K562 (cell line): Measurements from ENCODE around the gene CST8. TPM values are rescaled to one million over a fixed set of nuclear protein-coding genes. Genes with fewer than 3 reads are reported as not detected.
"Not testable (repeated sequence)": the region's sequence is repeated elsewhere in the genome, so short reads cannot be mapped to it uniquely, and the experiment has no call there.

ENCODE experiments used
- ATAC-seq: fragments of 200-7000 bp; cut with Tn5 transposase; 3 replicates; pipeline ENCODE4 v1.9.1; 2020; ENCODE audit warnings: moderate library complexity
- BruUV-seq: library from RNA; stranded (reverse); fragments of 400-500 nt; replicated peaks from 2 replicates; lab custom pipeline; 2021; lab: Mats Ljungman, UMichigan
- CTCF ChIA-PET: fragments of 300-600 bp; formaldehyde crosslinking; extraction: SDS; loops from one replicate; lab custom pipeline; 2021; ENCODE audit warnings: low intra/inter-chr PET ratio; lab: Yijun Ruan, JAX
- POLR2A ChIA-PET: fragments of 300-600, 350-650 bp; sonication (Branson Sonifier 250); formaldehyde crosslinking; extraction: SDS; loops from one replicate; lab custom pipeline; 2021; ENCODE audit warnings: antibody characterized with exemption, inconsistent platforms; lab: Yijun Ruan, JAX
- DNase-seq, 4 experiments: peaks; one replicate each; pipeline versions ENCODE4 v3.0.0 to v3.0.0-alpha.2; 2011 to 2018; ENCODE audit warnings: low spot score in 3 of 4, mixed read lengths in 3 of 4; ENCODE audit errors: extremely low read depth in 1 of 4
- FAIRE-seq: peaks from 2 replicates; lab custom pipeline; 2011; peaks lifted over from hg19 to GRCh38; lab: Jason Lieb, UNC
- H2AFZ ChIP-seq: 2 replicates; pipeline ENCODE4 v1.6.0; 2011; ENCODE audit warnings: low read depth, low read length, control low read depth, inconsistent platforms
- H3K27ac ChIP-seq: fragments of 200-600 bp; 3 replicates; pipeline ENCODE4 v1.8.0; 2011; ENCODE audit warnings: low read depth, mild to moderate bottlenecking, control low read depth, inconsistent platforms, low read length, moderate library complexity, mixed read lengths; ENCODE audit errors: extremely low read depth
- H3K27me3 ChIP-seq, 2 experiments: fragments of 300-600 bp in 1 of 2; 2 replicates in 1 of 2; 3 replicates in 1 of 2; pipeline versions ENCODE4 v1.6.0 to v1.8.0; 2011; ENCODE audit warnings: inconsistent platforms in 2 of 2, low read length in 2 of 2, mild to moderate bottlenecking in 1 of 2, mixed read lengths in 1 of 2, moderate library complexity in 1 of 2; ENCODE audit not compliant: control insufficient read depth in 2 of 2, insufficient read depth in 2 of 2
- H3K36me3 ChIP-seq: fragments of 300-600 bp; 3 replicates; pipeline ENCODE4 v1.8.0; 2011; ENCODE audit warnings: mild to moderate bottlenecking, low read length, inconsistent platforms; ENCODE audit not compliant: control insufficient read depth, insufficient read depth
- H3K4me1 ChIP-seq, 2 experiments: fragments of 200-600 bp in 1 of 2; replicated peaks in 1 of 2; 2 replicates in 1 of 2; 3 replicates in 1 of 2; pipeline versions ENCODE4 v1.5.1 to v1.8.0; 2011; ENCODE audit warnings: inconsistent platforms in 2 of 2, low read length in 2 of 2, mild to moderate bottlenecking in 1 of 2, mixed read lengths in 1 of 2, moderate library complexity in 1 of 2; ENCODE audit not compliant: control insufficient read depth in 2 of 2, insufficient read depth in 2 of 2
- H3K4me2 ChIP-seq: 2 replicates; pipeline ENCODE4 v1.6.1; 2011; ENCODE audit warnings: low read length, control low read depth, inconsistent platforms, mixed read lengths; ENCODE audit not compliant: insufficient read depth
- H3K4me3 ChIP-seq: fragments of 200-600 bp; sonication (generic), shearing (Covaris generic); 2 replicates; pipeline ENCODE4 v1.5.1; 2016; ENCODE audit warnings: control low read depth, inconsistent platforms
- H3K79me2 ChIP-seq: fragments of 200-600 bp; 3 replicates; pipeline ENCODE4 v1.8.0; 2011; ENCODE audit warnings: low read length, inconsistent platforms; ENCODE audit not compliant: control insufficient read depth, insufficient read depth
- H3K9ac ChIP-seq, 2 experiments: 2 replicates each; pipeline versions ENCODE4 v1.6.0 to v1.6.1; 2011; ENCODE audit warnings: low read depth in 2 of 2, low read length in 2 of 2, control low read depth in 1 of 2, inconsistent platforms in 1 of 2, mild to moderate bottlenecking in 1 of 2, mixed read lengths in 1 of 2; ENCODE audit not compliant: insufficient read depth in 1 of 2
- H3K9me1 ChIP-seq: one replicate; pipeline ENCODE4 v1.6.0; 2011; ENCODE audit warnings: inconsistent platforms, mild to moderate bottlenecking, low read length, moderate library complexity; ENCODE audit not compliant: control insufficient read depth, insufficient read depth
- H3K9me3 ChIP-seq: replicated peaks from 2 replicates; pipeline ENCODE4 v1.5.1; 2011; ENCODE audit warnings: low read depth, low read length, inconsistent platforms; ENCODE audit not compliant: control insufficient read depth, insufficient read depth
- H4K20me1 ChIP-seq: replicated peaks from 2 replicates; pipeline ENCODE4 v1.6.1; 2011; ENCODE audit warnings: low read length, inconsistent platforms, mixed read lengths; ENCODE audit not compliant: control insufficient read depth, insufficient read depth
- ELF1 ChIP-seq: fragments of 200-800 bp; sonication (Bioruptor generic); IDR thresholded peaks from 2 replicates; pipeline ENCODE4 v1.6.1; 2016; ENCODE audit warnings: missing genetic modification characterization, missing compliant biosample characterization
- FOXA3 ChIP-seq, 2 experiments: fragments of 450-650 bp in 1 of 2; sonication (generic) in 1 of 2; formaldehyde crosslinking; IDR thresholded peaks in 1 of 2; conservative IDR thresholded peaks in 1 of 2; 2 replicates each; pipeline versions ENCODE4 v1.4.0 to v1.8.0; 2020 to 2022; ENCODE audit warnings: mild to moderate bottlenecking in 2 of 2, missing genetic modification reagents in 1 of 2
- FOXP1 ChIP-seq: sonication (generic); formaldehyde crosslinking; IDR thresholded peaks from 2 replicates; pipeline ENCODE4 v1.8.0; 2022; ENCODE audit warnings: mild to moderate bottlenecking, missing genetic modification reagents
- NBN ChIP-seq: fragments of 450-650 bp; IDR thresholded peaks from 2 replicates; pipeline ENCODE4 v1.6.1; 2016; ENCODE audit warnings: low read depth, mild to moderate bottlenecking
- RBM25 ChIP-seq: fragments of 200-400 bp; formaldehyde crosslinking; IDR thresholded peaks from 2 replicates; pipeline ENCODE4 v1.6.1; 2018; ENCODE audit warnings: low read length, low read depth, moderate library complexity; ENCODE audit not compliant: severe bottlenecking
- SOX6 ChIP-seq: fragments of 450-650 bp; IDR thresholded peaks from 2 replicates; pipeline ENCODE4 v1.6.1; 2014; ENCODE audit warnings: mild to moderate bottlenecking
- WGBS: fragments of 100-300 bp; shearing (Covaris generic); methylation state at CpG from one replicate; pipeline ENCODE4 v1.1.6; 2016; ENCODE audit warnings: low coverage, mixed read lengths; ENCODE audit not compliant: insufficient coverage; ENCODE audit errors: missing lambda C conversion rate; 5-methylcytosine and 5-hydroxymethylcytosine counted together
- in situ Hi-C: fragments of 300-500 bp; cut with MboI; formaldehyde crosslinking; loops from 4 replicates; pipeline ENCODE4 v1.15.0; 2018; ENCODE audit warnings: inconsistent platforms, mixed read lengths
- intact Hi-C: fragments of 100-400 bp; cut with micrococcal nuclease; formaldehyde crosslinking; loops from 2 replicates; pipeline ENCODE4 v1.14.2; 2022
- polyA plus RNA-seq, 8 experiments: library from polyadenylated mRNA; depleted of rRNA in 4 of 8; stranded (reverse) in 5 of 8; unstranded in 3 of 8; fragments of >200 nt; fragmentation: Nextera tagmentation in 2 of 8; fragmentation: Illumina TruSeq in 1 of 8; extraction: Ambion mirVana in 2 of 8; extraction: Trizol in 1 of 8; gene quantifications; 2 replicates each; pipeline versions ENCODE4 v1.2.1 to v1.2.3, GENCODE V29; 2011 to 2014; ENCODE audit warnings: inconsistent platforms in 1 of 8, missing spikeins in 1 of 8
- total RNA-seq, 7 experiments: library from RNA; depleted of rRNA in 6 of 7; stranded (reverse); fragments of >200 nt in 6 of 7; fragmentation: Illumina TruSeq in 2 of 7; extraction: Trizol in 2 of 7; gene quantifications; 2 replicates each; pipeline versions ENCODE4 v1.2.1 to v1.2.3, GENCODE V29; 2011 to 2021; ENCODE audit warnings: low replicate concordance in 1 of 7

CST8 gene
- total and polyA plus RNA-seq, 9 of the 15 experiments (the other 6 are each of a cell fraction or from before 2014, with no cell fraction given): not detected

DNA sequence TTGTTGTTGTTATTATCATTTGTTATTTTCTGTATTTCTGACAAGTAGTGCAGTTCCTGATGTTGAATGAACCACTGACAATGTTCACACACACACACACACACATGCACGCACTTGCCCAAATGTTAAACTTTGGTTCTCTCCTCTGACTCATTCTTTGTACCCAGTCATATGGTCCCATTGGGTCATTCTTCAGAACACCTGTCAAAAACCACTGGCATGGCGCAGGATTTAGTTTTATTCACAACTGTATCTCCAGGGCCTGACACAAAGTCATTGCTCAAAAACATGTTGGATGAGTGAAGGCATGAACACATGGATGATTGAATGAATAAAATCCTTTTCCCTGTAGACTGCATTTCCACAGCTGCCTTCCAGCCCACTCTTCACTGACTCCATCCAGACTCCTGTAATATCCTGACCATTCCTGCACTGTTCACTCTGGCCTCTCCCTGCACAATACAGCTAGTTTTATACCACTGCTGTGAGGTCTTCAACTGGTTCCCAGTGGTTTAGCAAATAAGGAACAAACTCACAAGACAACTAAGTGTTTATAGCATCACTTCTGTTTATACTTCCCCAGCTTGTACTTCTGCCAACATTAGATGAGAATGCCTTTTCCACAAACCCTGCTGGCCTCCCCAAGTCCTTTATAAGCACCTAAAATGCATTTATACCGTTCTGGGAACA is 31.3 kb upstream of the CST8 start:
- POLR2A ChIA-PET: interaction anchor here (0.7 kb wide), 1 partner anchor 15 kb away, joined by 4 read pairs; no protein-coding TSS in a partner anchor
- CTCF ChIA-PET: no interaction called here
- BruUV-seq: no TSS peak

DNA sequence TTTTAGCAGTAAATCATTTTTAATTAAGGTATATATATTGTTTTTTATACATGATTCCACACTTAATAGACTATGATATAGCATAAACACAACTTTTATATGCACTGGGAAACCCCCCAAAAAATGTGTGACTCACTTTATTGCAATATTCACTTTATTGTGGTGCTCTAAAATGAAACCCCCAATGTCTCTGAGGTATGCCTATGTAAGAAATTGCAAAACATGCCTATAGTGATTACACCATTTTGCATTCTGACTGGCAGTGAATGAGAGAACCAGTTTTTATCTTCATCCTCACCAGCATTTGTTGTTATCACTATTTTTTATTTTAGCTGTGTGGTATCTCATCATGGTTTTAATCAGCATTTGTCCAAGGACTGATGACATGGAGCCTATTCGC is 29.7 kb upstream of the CST8 start:
- no peaks in the 10 kb centered on the region for H3K9me3 ChIP-seq
- H3K27ac ChIP-seq: no peak overlapping the region
- no peak for FAIRE-seq
- no TSS peak for BruUV-seq
- in situ Hi-C loops (no loop called here), intact Hi-C loops (no loop called here)
- H3K4me3 ChIP-seq: no peak overlapping the region
- no peak overlapping the region for H3K9ac ChIP-seq
- CTCF ChIA-PET: no interaction called here
- TF ChIP-seq RBM25: peak; percentile 57
- no peak for TF ChIP-seq ELF1 (tag)
- no peaks in the 10 kb centered on the region for H3K4me1 ChIP-seq
- WGBS: 0% methylated on average over 1 of the region's 1 CpG
- no peaks in the 10 kb centered on the region for H4K20me1 ChIP-seq
- no peak overlapping the region for H2AFZ ChIP-seq
- DNase-seq: no peak
- no peaks in the 10 kb centered on the region for H3K36me3 ChIP-seq
- H3K79me2 ChIP-seq: no peaks in the 10 kb centered on the region
- no peak overlapping the region for H3K4me2 ChIP-seq
- H3K9me1 ChIP-seq: no peaks in the 10 kb centered on the region
- POLR2A ChIA-PET: no interaction called here
- peaks cover 0 to 4% of the 10 kb centered on the region in 2 experiments; a peak in 2 of 5 replicates for H3K27me3 ChIP-seq
- ATAC-seq: no peak

More for the DNA sequence above, 31.3 kb upstream of the CST8 start:
- Histone ChIP-seq H3K9me3 (no peaks in the 10 kb centered on the region), H2AFZ (no peak overlapping the region), H3K36me3 (no peaks in the 10 kb centered on the region), H3K4me3 (no peak overlapping the region), H3K27ac (no peak overlapping the region), H3K27me3 (peaks cover 0 to 8% of the 10 kb centered on the region in 2 experiments; a peak in 2 of 5 replicates), H3K4me2 (no peak overlapping the region), H4K20me1 (no peaks in the 10 kb centered on the region), H3K4me1 (no peaks in the 10 kb centered on the region), H3K9me1 (no peaks in the 10 kb centered on the region), H3K9ac (no peak overlapping the region), H3K79me2 (no peaks in the 10 kb centered on the region)
- intact Hi-C loops (no loop called here), in situ Hi-C loops (no loop called here)
- WGBS: 0% methylated on average over 3 of the region's 3 CpGs
- no peak for DNase-seq
- TF ChIP-seq NBN (no peak), FOXA3 (CRISPR knock-in tag; conservative IDR thresholded peaks at IDR 0.05 in 1 of 2, IDR thresholded peaks at IDR 0.05 in 1 of 2) (no peak), SOX6 (no peak), FOXP1 (CRISPR knock-in tag) (no peak)
- no peak for ATAC-seq
- no peak for FAIRE-seq

DNA sequence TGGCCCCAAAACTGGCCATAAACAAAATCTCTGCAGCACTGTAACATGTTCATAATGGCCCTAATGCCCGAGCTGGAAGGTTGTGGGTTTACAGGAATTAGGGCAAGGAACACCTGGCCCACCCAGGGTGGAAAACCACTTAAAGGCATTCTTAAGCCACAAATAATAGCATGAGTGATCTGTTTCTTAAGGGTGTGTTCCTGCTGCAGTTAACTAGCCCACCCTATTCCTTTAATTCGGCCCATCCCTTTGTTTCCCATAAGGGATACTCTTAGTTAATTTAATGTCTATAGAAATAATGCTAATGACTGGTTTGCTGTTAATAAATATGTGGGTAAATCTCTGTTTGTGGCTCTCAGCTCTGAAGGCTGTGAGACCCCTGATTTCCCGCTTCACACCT is 24.0 kb upstream of the CST8 start:
- ATAC-seq, H2AFZ ChIP-seq, BruUV-seq, H3K36me3 ChIP-seq, H3K79me2 ChIP-seq, H3K4me2 ChIP-seq, H3K27me3 ChIP-seq, in situ Hi-C loops, H4K20me1 ChIP-seq, H3K9me3 ChIP-seq, H3K4me1 ChIP-seq, H3K9ac ChIP-seq, H3K9me1 ChIP-seq, intact Hi-C loops, H3K27ac ChIP-seq, POLR2A ChIA-PET, DNase-seq, FAIRE-seq, H3K4me3 ChIP-seq: not testable (repeated sequence)
- 0% methylated on average over 3 of the region's 3 CpGs for WGBS
- CTCF ChIA-PET: interaction anchor here (0.7 kb wide), 1 partner anchor 337 kb away, joined by 3 read pairs; no protein-coding TSS in a partner anchor
